NCI-H1694 treated with DMSO at 0.1 percent for 48 hours (cell line): Measurements from ENCODE around the gene HGFAC.

Source experiments
- DNase-seq: peaks from one replicate; lab custom pipeline; 2025; lab: John Stamatoyannopoulos, UW

The HGFAC gene

GRCh38 chr4:3486541-3487540 is 45.1 kb downstream of the HGFAC start:
- no peak for DNase-seq

GRCh38 chr4:3487861-3488260 is 46.1 kb downstream of the HGFAC start:
- no peak for DNase-seq

- no peak for DNase-seq
These were observed 47.1 kb downstream of the HGFAC start for GRCh38 chr4:3488820-3489219.

- DNase-seq: no peak
These were observed 47.7 kb downstream of the HGFAC start for GRCh38 chr4:3489451-3489962.

GRCh38 chr4:3491681-3492405 is 50.1 kb downstream of the HGFAC start:
- no peak for DNase-seq

GRCh38 chr4:3492741-3493719 is 51.3 kb downstream of the HGFAC start:
- no peak for DNase-seq

GRCh38 chr4:3493720-3494461 is 52.1 kb downstream of the HGFAC start:
- no peak for DNase-seq

GRCh38 chr4:3494462-3494871 is 52.7 kb downstream of the HGFAC start:
- DNase-seq: no peak

- DNase-seq: no peak
These were observed 53.6 kb downstream of the HGFAC start for GRCh38 chr4:3495204-3495975.

GRCh38 chr4:3496021-3496420 is 54.3 kb downstream of the HGFAC start:
- no peak for DNase-seq

- no peak for DNase-seq
These were observed 55.3 kb downstream of the HGFAC start for GRCh38 chr4:3497095-3497494.

- DNase-seq: no peak
These were observed 56.0 kb downstream of the HGFAC start for GRCh38 chr4:3497523-3498389.

GRCh38 chr4:3498407-3498806 is 56.6 kb downstream of the HGFAC start:
- DNase-seq: no peak
